Inflammatory macrophage treated with lipopolysaccharide for 1 hour (primary cell): Measurements from ENCODE around the gene DLG1.

Experiments used
- DNase-seq, 2 donors: peaks; one replicate each; pipeline ENCODE4 v3.0.0-alpha.2; 2020 to 2022

The DLG1 gene

DNA sequence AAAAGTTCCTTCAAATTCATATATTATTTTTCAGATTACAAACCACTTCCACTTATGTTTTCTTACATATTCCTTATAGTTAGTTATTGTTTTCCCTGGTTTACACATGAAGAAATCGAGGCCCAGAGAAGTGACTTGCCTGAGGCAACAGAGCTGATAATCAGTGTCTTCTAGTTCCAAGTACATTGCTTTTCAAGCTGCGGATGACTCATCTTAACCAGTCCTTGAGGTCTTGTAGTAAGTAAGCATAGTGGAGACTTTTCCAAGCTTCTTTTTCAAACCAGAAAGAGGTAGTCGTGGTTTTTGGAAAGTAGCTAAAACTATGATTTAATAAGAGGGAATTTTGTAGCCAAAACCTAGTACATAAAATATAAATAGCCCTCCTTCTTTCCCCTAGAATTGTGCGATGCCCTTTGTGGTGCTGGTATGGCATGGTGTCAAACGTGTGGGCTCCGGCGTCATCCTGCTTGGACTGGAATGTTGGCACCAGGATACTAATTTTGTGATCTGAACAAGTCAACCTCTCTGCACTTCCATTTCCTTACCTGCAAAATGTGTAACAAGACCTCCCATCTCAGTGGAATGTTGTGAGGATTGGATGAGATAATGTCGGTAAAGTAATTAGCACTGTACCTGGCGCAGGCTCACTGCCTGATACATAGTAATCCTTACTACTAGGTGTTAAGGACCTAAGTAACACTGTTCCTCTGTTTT, 19.0 kb upstream of the DLG1 start:
- no peak for DNase-seq

DNA sequence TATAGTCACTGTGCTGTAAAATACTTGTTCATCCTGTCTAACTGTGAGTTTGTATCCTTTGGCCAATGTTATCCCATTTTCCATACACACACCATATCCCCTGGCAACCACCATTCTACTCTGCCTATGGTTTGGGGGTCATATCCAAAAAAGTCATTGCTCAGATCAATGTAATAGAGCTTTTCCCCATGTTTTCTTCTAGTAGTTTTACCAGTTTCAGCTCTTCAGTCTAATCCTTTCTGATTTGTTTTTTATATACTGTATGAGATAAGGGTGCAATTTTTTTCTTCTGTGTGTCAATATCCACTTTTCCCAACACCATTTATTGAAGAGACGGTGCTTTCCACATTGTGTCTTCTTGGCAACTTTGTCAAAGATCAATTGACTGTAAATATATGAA, 14.0 kb upstream of the DLG1 start:
- DNase-seq = no peak

DNA sequence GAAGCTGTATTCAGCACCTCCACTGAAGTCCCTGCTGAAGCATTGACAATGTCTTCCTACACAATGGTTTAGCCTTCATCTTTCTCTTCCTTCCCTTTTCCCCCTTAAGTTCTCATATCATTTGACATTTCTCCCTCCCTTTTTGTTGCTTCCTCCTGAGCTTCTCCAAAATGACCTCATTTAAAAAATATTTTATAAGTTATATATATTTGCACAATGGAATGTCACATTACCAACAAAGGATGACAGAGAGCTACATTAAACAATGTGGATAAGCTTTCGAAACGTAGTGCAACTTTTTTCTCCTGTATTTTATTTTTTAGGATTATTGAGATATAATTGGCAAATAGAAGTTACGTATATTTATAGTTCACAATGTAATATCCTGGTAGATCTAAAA, 13.2 kb upstream of the DLG1 start:
- no peak for DNase-seq

DNA sequence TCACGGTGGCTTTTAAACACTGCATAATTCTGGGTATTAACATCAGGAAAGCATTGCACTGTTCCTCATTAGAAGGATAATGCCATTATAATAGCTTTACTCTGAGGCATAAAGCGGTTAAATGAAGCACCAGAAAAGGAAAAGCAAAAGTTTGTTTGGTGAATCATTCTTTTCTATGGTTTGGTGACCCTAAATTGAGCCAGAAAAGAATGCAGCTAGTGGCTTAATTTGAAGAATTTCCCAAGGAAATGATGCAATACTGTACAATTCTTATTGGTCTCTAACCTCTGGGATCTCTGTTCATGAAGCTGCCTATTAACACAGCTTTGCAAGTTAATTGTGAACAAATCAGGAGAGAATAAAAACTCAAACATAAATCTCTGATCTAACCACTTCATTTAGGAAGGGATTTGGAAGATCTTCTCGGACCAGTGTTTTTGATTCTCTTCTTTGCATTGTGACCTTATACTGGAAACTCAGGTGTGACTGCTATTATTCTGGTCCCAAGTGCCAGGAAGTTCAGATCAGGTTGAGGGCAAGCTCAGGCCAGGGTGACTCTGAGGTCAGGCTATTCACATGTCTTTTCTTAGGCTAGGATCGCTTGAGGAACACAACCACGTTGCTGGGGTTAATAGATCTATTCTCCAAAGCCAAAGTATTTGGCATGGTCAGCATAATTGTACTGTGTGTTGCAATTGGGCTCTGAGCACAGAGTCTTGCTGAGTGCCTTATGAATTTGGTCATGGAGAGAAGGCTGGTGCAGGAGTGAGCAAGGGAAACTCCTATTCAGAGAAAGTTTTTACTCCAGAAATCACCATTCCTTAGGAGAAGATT, 11.3 kb upstream of the DLG1 start:
- DNase-seq = peak; percentile 63 to 76

DNA sequence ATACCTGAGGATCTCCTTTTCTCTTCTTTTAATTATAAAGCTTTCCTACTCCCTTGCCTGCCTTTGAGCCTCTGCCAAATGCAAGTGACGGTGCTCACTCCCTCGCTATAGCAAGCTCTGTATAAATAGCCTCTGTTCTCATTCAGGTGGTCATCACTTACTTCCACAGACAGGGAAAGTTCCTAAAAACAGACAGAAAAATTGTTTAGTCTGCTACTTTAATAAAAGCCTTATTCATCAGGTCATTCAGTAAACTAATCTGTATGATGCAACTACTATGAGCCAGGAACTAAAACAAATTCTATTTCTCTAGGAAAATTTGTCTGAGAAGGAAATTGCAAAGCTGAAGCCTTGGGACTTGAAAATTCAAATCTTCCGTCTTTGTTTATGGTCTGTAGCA, 10.2 kb upstream of the DLG1 start:
- no peak for DNase-seq

DNA sequence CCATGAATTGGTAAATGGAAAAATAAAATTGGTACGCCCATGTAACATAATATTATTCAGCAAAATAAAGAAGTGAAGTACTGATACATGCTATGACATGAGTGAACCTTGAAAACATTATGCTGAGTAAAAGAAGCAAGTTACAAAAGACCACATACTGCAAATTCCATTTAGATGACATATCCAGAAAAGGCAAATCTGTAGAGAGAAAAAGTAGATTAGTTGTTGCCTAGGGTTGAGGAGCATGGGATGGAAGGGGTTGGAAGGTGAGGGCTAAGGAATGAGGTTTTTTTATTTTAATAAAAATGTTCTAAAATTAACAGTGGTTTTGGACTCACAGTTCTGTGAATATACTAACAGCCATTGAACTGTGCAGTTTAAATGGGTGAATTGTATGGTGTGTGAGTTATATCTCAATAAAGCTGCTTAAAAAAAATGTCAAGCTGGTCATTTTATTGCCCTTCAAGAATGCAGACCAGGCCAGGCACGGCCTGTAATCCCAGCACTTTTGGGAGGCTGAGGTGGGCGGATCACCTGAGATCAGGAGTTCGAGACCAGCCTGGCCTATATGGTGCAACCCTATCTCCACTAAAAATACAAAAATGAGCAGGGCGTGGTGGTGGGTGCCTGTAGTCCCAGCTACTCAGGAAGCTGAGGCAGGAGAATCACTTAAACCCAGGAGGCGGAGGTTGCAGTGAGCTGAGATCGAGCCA, 8.1 kb upstream of the DLG1 start:
- no peak for DNase-seq

DNA sequence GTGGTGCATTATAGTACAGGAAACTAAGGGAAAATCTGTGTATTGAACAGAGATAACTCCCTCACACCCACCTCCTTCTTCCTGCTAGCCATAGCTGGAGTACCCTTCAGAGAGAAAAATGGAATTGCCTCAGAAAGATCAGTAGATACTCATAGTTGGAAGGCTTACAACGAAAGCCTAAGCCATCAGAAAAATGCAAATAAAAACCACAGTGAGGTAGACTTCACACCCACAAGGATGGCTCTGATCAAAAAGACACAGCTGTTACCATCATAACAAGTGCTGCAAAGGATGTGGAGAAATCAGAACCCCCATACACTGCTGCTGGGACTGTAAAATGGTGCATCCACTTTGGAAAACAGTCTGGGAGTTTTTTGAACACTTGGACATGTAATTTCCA, 7.4 kb upstream of the DLG1 start:
- no peak for DNase-seq

DNA sequence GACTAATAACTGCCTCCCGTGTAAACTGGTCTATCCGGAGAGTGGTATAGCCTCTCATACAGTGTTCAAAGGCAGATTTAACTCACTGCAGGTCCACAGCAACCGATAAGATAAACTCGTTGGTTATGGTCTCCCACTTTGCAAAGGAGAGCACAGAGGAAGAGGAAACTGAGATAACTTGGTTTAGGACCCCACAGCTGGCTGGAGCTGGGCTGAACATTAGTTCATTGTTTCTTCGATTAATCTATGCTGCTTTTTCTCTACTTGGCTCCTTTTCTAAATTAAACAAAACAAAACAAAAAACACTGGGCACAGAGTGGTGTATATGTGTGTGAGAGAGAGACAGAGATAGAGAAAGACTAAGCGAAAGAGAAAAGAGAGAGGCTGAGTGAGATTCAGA, 5.0 kb upstream of the DLG1 start:
- no peak for DNase-seq

DNA sequence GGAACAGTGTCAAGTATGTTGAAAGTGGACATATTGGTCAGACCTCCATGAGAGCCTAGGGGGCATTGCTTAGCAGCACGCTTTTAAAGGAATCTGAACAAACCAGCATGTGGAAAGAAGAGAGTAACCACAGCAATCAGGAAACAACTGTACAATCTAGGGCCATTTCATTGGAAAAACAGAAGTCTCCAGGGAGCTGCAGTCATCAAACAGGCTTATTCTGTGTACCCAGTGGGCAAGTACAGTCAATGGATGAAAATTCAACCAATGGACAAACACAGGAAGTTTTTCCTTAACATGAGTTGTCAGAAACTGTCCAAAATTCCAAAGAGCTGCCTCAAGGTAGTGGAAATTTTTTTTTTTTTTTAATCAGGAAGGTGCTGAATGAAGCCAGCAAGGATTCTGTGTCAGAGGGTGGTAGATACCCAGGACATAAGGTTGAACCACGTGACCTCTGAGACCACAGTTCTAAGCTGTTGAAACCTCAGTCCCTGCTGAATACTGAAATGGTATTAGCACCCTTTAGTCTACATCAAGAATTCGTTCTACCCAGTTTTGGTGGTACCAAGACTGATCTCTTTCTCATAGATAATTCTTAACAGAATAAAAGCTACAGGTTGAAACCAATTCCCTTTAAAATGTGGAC, 4.4 kb upstream of the DLG1 start:
- DNase-seq = no peak

DNA sequence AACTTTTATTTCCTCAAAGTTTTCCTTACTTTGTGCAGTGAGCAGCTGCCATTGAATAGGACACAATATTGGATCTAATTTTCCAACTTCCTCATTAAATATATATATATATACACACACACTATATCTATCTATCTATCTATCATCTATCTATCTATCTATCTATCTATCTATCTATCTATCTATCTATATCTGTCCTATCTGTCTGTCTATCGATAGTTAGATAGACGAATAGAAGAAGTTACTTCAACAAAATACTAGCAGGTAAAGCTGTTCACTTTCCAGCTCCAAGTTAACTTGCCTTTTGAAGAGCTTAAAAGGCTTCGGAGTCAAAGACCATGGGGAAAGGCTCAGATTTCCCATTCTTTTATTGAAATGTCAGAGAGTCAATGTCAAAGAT, 3.6 kb upstream of the DLG1 start:
- no peak for DNase-seq

DNA sequence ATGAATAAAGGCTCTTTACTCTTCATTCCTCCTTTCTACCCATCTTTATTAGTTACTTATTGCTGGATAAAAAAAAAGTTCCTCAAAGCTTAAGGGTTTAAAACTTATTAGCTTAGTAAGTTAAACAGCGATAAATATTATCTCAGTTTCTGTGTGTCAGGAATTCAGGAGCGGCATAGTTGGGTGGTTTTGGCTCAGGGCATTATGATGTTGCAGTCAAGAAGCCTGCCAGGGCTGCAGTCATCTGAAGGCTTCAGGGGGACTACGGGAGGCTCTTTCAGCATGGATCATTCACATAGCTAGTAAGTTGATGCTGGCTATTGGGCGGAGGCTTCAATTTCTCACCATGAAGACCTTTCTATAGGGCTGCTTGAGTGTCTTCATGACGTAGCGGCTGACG, 1.9 kb upstream of the DLG1 start:
- DNase-seq = no peak

DNA sequence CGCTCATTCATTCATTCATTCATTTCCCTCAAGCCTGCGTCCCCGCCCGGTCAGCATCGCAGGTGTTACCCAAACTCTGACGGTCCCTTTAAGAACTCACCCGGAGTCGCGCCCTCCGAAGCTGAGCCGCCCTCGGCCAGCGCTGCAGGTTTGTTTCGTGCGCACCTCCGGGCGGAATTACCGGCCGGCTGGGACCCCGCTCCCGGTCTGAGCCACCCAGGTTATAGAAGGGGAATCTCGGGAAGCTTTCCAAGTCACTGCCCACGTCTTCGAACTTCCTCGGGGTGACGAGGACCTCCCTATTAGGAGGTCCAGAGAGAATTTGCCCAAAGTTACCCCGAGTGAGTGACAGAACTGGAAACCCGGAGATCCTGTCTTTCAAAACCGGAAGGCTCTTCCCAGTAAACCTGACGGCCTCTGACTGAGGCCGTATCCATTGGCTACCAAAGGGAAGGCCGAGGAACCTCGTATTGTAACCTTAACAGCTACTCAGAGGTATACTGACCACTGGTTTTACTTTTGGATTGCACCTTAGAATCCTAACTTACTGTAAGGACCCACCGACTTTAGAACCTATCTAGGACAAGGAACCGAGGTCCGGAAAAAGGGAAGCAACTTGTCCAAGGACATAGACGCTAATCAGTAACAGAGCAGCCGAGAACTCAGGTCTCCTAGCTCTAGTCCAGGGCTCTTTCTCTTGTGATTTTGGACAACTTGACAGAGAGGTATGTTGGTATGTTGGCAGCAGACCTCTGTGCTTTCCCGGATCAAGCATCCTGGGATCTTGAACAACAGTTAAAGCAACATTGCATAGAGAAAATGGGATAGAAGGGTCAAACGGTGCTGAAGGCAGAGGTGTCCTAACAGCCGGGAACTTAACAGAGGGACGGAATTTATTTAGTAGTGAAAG, 788 bp upstream of the DLG1 start:
- no peak for DNase-seq

DNA sequence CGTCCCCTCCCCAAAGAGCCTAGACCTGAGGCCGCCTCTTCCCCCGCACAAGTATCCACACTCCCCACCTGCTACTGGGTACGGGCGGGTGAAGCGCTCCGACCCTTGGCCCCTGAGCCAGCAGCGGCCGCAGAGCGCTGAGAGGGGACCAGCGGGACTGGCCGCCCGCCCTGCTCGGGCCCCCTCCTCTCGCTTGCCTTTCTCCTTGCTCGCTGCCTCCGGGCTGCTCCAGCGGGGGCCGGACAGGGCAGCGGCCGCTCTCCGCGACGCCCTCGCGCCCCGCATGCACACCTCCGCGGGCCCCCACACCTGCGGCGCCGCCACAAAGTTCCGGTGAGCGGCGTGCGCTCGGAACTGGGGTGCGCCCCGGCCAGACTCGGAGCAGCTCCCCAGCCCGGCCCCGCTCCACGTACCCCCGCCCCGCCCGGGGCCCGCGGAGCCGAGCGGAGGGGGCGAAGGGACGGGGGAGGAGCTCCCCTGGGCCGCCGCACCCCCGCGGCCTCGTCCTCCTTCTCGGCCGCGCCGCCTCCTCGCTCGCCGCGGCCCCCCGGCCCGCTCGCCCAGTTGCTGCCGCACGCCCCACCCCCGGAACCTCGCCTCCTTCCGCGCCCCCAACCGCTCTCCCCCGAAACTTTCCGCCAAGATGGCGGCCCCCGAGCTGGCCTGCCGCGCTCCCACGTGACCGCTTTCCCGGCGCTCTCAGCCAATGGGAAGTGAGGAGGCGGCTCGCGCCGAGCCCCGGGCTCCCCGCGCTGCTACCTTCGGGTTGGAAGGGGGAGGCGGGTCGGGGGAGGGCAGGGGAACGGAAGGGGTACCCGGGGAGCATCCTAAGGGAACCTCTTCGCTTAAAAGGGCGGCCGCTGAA, 704 bp downstream of the DLG1 start:
- peak; percentile 79 to 82 for DNase-seq

DNA sequence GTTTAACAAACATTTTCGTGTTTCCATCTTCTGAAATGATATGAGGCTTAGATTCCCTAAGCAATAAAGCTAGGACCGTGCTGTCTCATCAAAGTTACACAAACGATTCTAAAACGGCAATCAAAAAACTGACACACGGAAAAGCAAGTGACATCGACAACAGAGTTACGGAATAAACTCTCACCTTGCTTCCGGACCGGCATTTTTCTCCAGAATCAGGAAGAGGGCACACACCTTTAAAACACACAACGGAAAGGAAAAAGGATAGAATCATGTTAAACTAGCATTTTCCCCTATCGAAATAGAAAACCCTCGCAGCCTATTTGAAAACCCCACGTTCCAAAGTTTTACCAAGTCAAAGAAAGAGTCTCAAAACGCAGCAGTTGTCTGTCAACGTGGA, 1.4 kb downstream of the DLG1 start:
- DNase-seq = no peak

DNA sequence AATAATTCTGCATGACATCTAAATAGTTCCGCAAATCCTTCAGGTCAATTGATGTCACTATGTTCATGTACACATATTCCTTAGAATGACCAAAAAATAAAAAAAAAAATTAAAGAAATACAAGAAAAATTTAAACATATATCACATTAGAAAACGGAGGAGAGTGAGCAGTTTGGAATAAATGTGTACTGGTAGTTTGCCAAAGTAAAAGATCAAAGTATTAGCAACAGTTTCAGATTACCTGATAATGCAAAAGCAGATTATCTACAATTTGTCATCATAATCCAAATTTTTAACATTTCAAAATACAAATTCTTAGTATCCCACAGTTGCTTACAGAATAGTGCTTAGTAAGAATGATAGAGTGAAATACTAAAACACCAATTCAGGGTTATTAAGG, 1.9 kb downstream of the DLG1 start:
- DNase-seq = no peak

DNA sequence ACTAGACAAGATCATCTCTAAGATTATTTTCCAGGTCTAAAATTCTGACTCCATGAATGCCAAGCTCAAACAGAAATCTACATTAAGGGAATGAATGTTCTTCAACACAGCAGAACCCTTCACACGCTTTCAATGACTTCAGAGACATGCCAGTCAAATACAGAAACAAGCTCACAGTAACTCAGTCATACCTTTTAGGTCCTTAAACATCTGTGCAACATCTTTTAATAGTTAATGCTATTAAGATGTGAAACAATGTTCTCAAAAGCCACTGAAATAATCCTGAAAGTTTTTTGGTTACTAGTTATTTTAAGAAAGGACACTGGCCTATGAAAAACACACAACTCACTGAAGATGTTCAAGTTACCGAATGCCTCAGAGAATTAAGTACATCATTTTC, 2.5 kb downstream of the DLG1 start:
- no peak for DNase-seq

DNA sequence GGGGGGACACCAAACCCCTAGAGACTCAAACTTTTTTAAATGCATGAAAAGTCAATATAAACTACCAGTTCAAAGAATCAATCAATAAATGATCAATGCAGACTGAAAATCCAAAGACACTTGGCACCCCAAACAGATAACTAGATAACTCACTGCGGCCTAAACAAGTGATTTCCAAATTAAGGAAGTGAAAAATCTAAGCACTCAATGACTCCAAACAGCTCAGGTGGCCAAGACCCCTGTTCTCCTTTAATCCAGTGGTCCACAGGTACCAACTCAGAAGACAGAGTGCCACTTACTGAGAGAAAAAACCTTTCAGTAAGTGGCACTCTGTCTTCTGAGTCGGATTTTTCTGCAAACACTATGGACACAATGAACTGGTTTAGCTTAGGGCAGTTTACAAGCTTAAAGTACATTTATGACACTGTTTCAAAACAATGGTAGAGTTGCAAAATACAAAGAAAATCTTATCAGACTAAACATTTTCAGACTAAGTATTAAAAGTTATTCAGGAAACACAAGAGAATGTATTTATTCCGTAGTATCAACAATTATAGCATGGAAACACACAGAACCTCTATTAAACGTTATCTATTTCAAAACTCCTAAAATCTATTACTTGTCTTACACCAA, 4.7 kb downstream of the DLG1 start:
- no peak for DNase-seq

DNA sequence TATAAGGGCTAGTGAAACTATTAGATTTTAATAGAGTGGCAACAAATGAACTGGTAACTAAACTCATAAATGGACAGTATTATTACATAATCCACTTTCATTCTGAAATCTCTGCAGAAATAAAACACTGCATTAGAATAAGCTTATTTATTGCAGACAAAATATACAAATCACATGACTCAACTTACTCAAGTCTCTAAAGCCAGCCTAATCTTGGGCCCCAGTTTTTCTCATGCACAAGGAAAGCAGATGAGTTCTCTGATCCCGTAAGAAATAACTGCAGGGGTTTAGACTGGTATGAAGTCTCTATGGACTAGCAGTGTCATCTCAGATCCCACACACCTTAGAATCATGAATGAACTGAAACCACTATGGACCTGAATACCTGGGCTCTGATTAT, 5.8 kb downstream of the DLG1 start:
- no peak for DNase-seq

DNA sequence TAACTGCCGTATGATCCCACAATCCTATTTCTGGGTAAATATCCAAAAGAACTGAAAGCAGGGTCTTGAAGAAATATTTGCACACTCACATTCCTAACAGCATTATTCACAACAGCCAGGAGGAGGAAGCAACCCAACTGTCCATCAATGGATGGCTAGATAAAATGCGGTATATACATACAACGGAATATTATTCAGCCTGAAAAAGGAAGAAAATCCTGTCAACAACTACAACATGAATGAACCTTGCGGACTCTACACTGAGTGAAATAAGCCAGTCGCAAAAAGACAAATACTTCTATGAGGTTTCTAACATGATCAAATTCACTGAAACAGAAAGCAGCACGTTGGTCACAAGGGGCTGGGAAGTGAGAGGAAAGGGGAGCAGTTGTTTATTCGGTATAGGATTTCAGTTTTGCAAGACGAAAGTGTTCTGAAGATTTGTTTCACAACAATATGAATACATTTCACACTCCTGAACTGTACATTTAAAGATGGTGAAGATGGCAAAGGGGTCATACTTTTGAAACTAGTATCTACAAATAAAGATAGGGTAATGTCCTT, 6.2 kb downstream of the DLG1 start:
- DNase-seq = no peak

DNA sequence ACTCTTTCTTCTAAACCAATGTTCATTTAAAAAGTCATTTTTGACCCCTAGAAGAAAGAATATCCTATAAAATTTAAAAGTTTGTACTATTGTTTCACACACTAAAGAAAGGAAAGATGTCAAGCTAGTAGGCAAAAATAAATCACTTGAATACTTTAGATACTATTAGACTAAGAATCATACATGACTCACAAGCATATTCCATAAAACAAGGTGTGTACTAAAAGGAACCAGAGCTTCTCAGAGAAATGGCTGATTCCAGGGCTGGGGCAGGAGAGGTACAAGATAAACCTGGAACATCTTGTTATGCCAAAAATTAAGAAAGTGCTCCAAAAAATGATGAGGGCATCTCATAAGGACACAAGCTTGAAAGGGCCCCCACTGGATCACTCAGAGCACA, 8.7 kb downstream of the DLG1 start:
- DNase-seq = no peak

DNA sequence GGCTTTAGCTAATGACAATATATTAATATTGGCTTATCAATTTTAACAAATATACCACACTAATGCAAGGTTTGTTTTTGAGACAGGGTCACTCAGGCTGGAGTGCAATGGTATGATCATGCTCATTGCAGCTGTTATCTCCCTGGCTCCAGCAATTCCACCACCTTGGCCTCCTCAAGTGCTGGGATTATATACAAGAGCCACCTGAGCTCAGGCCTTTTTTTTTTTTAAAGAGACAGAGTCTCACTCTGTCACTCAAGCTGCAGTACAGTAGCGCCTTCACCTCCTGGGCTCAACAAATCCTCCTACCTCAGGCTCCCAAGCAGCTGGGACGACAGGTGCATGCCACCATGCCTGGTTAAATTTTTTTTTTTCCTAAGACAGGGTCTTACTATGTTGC, 11.7 kb downstream of the DLG1 start:
- DNase-seq = no peak
